Progenitor cell of endocrine pancreas (in vitro differentiated cells): Measurements from ENCODE around the gene RALGAPA2. TPM values are rescaled to one million over a fixed set of nuclear protein-coding genes. Genes with fewer than 3 reads are reported as not detected.

Source experiments
- DNase-seq: peaks from one replicate; pipeline ENCODE4 v3.0.0; 2021; ENCODE audit warnings: low spot score; ENCODE audit not compliant: unreplicated experiment
- H3K27ac Mint-ChIP-seq: 2 replicates; pipeline ENCODE4 v1.8.0; 2021; ENCODE audit warnings: mild to moderate bottlenecking, moderate library complexity, mixed read lengths
- H3K27me3 Mint-ChIP-seq: 2 replicates; pipeline ENCODE4 v1.8.0; 2021; ENCODE audit warnings: mixed read lengths
- H3K36me3 Mint-ChIP-seq: 2 replicates; pipeline ENCODE4 v1.8.0; 2022; ENCODE audit warnings: mixed read lengths; ENCODE audit not compliant: insufficient read depth
- H3K4me1 Mint-ChIP-seq: 2 replicates; pipeline ENCODE4 v1.8.0; 2021; ENCODE audit warnings: low read depth, mixed read lengths
- H3K4me3 Mint-ChIP-seq: 2 replicates; pipeline ENCODE4 v1.8.0; 2021; ENCODE audit warnings: low read depth, mild to moderate bottlenecking, moderate library complexity, mixed read lengths
- H3K9me3 Mint-ChIP-seq: 2 replicates; pipeline ENCODE4 v1.8.0; 2021; ENCODE audit warnings: low read depth, mixed read lengths
- CTCF ChIP-seq: fragments of 200-600 bp; sonication (generic); IDR thresholded peaks from one replicate; pipeline ENCODE4 v1.5.0; 2021; ENCODE audit warnings: antibody characterized with exemption, mild to moderate bottlenecking; ENCODE audit not compliant: unreplicated experiment
- total RNA-seq: library from RNA; stranded (reverse); gene quantifications from 2 replicates; pipeline ENCODE4 v1.2.1, GENCODE V29; 2021

RALGAPA2 gene
- total RNA-seq, 1 donor from 2014 or later, result 109 TPM

GRCh38 chr20:20573797-20574196 lies 138.6 kb downstream of the RALGAPA2 start:
- H3K27me3 Mint-ChIP-seq, result no peaks in the 10 kb centered on the region
- TF ChIP-seq CTCF, result no peak
- H3K4me1 Mint-ChIP-seq, result peaks cover 5% of the 10 kb centered on the region
- peaks cover 14% of the 10 kb centered on the region for H3K36me3 Mint-ChIP-seq
- DNase-seq, result no peak
- no peak overlapping the region for H3K4me3 Mint-ChIP-seq
- H3K9me3 Mint-ChIP-seq, result no peaks in the 10 kb centered on the region
- no peak overlapping the region for H3K27ac Mint-ChIP-seq

GRCh38 chr20:20571068-20571780 lies 141.2 kb downstream of the RALGAPA2 start:
- H3K9me3 Mint-ChIP-seq, result no peaks in the 10 kb centered on the region
- no peaks in the 10 kb centered on the region for H3K27me3 Mint-ChIP-seq
- H3K27ac Mint-ChIP-seq, result no peak overlapping the region

GRCh38 chr20:20568604-20569205 lies 143.7 kb downstream of the RALGAPA2 start:
- Mint-ChIP-seq H3K27me3 (no peaks in the 10 kb centered on the region), H3K4me3 (no peak overlapping the region), H3K36me3 (peaks cover 7% of the 10 kb centered on the region), H3K27ac (no peak overlapping the region), H3K4me1 (peaks cover 25% of the 10 kb centered on the region), H3K9me3 (no peaks in the 10 kb centered on the region)
- peak; percentile 92 for TF ChIP-seq CTCF
- no peak for DNase-seq

More at GRCh38 chr20:20571068-20571780, 141.2 kb downstream of the RALGAPA2 start:
- TF ChIP-seq CTCF, result no peak
- H3K4me1 Mint-ChIP-seq, result peaks cover 21% of the 10 kb centered on the region
- H3K4me3 Mint-ChIP-seq, result no peak overlapping the region
- no peak for DNase-seq
- peaks cover 15% of the 10 kb centered on the region for H3K36me3 Mint-ChIP-seq

GRCh38 chr20:20567712-20568111 lies 144.7 kb downstream of the RALGAPA2 start:
- no peak overlapping the region for H3K27ac Mint-ChIP-seq
- peaks cover 9% of the 10 kb centered on the region for H3K36me3 Mint-ChIP-seq
- H3K4me3 Mint-ChIP-seq, result no peak overlapping the region
- H3K27me3 Mint-ChIP-seq, result no peaks in the 10 kb centered on the region
- no peak for TF ChIP-seq CTCF
- peaks cover 25% of the 10 kb centered on the region for H3K4me1 Mint-ChIP-seq
- H3K9me3 Mint-ChIP-seq, result no peaks in the 10 kb centered on the region
- DNase-seq, result no peak

GRCh38 chr20:20566516-20566915 lies 145.9 kb downstream of the RALGAPA2 start:
- H3K9me3 Mint-ChIP-seq, result no peaks in the 10 kb centered on the region
- H3K27me3 Mint-ChIP-seq, result no peaks in the 10 kb centered on the region
- H3K36me3 Mint-ChIP-seq, result peaks cover 7% of the 10 kb centered on the region
- TF ChIP-seq CTCF, result no peak
- H3K4me3 Mint-ChIP-seq, result peak overlapping the region; percentile 12
- DNase-seq, result no peak
- no peak overlapping the region for H3K27ac Mint-ChIP-seq
- peaks cover 25% of the 10 kb centered on the region for H3K4me1 Mint-ChIP-seq
